Glomerular visceral epithelial cell (primary cell): ENCODE results near the gene RRP15.
A peak's percentile ranks its signal among the peaks of the same experiment; 100 is the strongest.

Source experiments
- DNase-seq: peaks from one replicate; pipeline ENCODE4 v3.0.0-alpha.2; 2016; ENCODE audit errors: extremely low spot score

Gene RRP15

GRCh38 chr1:218361298-218362065 is 76.4 kb downstream of the RRP15 start:
- DNase-seq, result no peak

- no peak for DNase-seq
These were observed 77.5 kb downstream of the RRP15 start for GRCh38 chr1:218362418-218363076.

- DNase-seq, result no peak
These were observed 78.0 kb downstream of the RRP15 start for GRCh38 chr1:218363141-218363540.

GRCh38 chr1:218364028-218364710 is 79.1 kb downstream of the RRP15 start:
- no peak for DNase-seq

- no peak for DNase-seq
These were observed 80.3 kb downstream of the RRP15 start for GRCh38 chr1:218365226-218365999.

GRCh38 chr1:218366322-218367052 is 81.4 kb downstream of the RRP15 start:
- DNase-seq, result peak; percentile 74

GRCh38 chr1:218367118-218367517 is 82.0 kb downstream of the RRP15 start:
- DNase-seq, result peak; percentile 91

- DNase-seq, result no peak
These were observed 83.6 kb downstream of the RRP15 start for GRCh38 chr1:218368686-218369085.

GRCh38 chr1:218369688-218370511 is 84.8 kb downstream of the RRP15 start:
- peak; percentile 45 for DNase-seq

GRCh38 chr1:218371927-218372672 is 87.0 kb downstream of the RRP15 start:
- no peak for DNase-seq

GRCh38 chr1:218374401-218375353 is 89.6 kb downstream of the RRP15 start:
- DNase-seq, result peak; percentile 61

- DNase-seq, result peak; percentile 64
These were observed 91.6 kb downstream of the RRP15 start for GRCh38 chr1:218376722-218377121.

GRCh38 chr1:218377143-218377660 is 92.1 kb downstream of the RRP15 start:
- DNase-seq, result peak; percentile 95

GRCh38 chr1:218380125-218380977 is 95.3 kb downstream of the RRP15 start:
- DNase-seq, result peak; percentile 93

- peak; percentile 45 for DNase-seq
These were observed 97.2 kb downstream of the RRP15 start for GRCh38 chr1:218382261-218382660.

GRCh38 chr1:218383051-218383450 is 98.0 kb downstream of the RRP15 start:
- no peak for DNase-seq

- DNase-seq, result peak; percentile 31
These were observed 98.6 kb downstream of the RRP15 start for GRCh38 chr1:218383681-218384080.
